Panc1 (cell line): ENCODE data around the gene MAFG.

Experiments
- POLR2AphosphoS5 ChIP-seq: IDR thresholded peaks from 2 replicates; pipeline ENCODE4 v1.6.1; 2012; ENCODE audit warnings: mild to moderate bottlenecking, low read depth, low read length, moderate library complexity
- TF ChIP-seq, protein P1 (sequence below): fragments of 450-650 bp; IDR thresholded peaks from 2 replicates; pipeline ENCODE4 v1.5.1; 2017; ENCODE audit warnings: mild to moderate bottlenecking
- TF ChIP-seq, protein P2 (sequence below), 2 experiments: IDR thresholded peaks; 2 replicates each; pipeline ENCODE4 v1.6.1; 2011 to 2012; ENCODE audit warnings: low read depth in 2 of 2, control low read depth in 1 of 2, low read length in 1 of 2, mild to moderate bottlenecking in 1 of 2, moderate library complexity in 1 of 2; ENCODE audit not compliant: insufficient read depth in 1 of 2

DNA sequence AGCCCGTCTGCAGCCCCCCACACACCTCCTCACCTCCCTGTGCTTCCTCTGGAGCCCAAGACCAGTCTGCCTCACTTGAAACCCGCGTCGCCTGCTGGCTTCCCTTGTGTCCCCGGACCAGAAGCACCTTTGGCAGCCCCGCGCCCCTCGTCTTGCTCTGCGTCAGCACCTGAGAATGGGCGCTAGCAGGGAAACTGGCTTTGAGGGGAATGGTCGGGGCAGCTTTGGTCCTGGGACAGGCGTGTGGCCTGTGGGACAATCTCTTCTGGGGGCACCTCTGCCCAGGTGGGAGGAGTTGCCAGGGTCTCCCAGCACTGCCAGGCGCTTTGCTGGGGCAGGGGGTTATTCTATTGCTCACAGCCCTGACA, 3.6 kb upstream of the MAFG start:
- TF ChIP-seq, protein P1, sequence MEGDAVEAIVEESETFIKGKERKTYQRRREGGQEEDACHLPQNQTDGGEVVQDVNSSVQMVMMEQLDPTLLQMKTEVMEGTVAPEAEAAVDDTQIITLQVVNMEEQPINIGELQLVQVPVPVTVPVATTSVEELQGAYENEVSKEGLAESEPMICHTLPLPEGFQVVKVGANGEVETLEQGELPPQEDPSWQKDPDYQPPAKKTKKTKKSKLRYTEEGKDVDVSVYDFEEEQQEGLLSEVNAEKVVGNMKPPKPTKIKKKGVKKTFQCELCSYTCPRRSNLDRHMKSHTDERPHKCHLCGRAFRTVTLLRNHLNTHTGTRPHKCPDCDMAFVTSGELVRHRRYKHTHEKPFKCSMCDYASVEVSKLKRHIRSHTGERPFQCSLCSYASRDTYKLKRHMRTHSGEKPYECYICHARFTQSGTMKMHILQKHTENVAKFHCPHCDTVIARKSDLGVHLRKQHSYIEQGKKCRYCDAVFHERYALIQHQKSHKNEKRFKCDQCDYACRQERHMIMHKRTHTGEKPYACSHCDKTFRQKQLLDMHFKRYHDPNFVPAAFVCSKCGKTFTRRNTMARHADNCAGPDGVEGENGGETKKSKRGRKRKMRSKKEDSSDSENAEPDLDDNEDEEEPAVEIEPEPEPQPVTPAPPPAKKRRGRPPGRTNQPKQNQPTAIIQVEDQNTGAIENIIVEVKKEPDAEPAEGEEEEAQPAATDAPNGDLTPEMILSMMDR, result no peak
- no peak for TF ChIP-seq POLR2AphosphoS5
- TF ChIP-seq, protein P2, sequence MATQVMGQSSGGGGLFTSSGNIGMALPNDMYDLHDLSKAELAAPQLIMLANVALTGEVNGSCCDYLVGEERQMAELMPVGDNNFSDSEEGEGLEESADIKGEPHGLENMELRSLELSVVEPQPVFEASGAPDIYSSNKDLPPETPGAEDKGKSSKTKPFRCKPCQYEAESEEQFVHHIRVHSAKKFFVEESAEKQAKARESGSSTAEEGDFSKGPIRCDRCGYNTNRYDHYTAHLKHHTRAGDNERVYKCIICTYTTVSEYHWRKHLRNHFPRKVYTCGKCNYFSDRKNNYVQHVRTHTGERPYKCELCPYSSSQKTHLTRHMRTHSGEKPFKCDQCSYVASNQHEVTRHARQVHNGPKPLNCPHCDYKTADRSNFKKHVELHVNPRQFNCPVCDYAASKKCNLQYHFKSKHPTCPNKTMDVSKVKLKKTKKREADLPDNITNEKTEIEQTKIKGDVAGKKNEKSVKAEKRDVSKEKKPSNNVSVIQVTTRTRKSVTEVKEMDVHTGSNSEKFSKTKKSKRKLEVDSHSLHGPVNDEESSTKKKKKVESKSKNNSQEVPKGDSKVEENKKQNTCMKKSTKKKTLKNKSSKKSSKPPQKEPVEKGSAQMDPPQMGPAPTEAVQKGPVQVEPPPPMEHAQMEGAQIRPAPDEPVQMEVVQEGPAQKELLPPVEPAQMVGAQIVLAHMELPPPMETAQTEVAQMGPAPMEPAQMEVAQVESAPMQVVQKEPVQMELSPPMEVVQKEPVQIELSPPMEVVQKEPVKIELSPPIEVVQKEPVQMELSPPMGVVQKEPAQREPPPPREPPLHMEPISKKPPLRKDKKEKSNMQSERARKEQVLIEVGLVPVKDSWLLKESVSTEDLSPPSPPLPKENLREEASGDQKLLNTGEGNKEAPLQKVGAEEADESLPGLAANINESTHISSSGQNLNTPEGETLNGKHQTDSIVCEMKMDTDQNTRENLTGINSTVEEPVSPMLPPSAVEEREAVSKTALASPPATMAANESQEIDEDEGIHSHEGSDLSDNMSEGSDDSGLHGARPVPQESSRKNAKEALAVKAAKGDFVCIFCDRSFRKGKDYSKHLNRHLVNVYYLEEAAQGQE (IDR thresholded peaks at IDR 0.05; ENCODE audit: insufficient read depth in 1 of 2, low read depth in 2 of 2, low read length in 1 of 2), result no peak
